Activated naive CD4-positive, alpha-beta T cell treated with anti-CD3 and anti-CD28 coated beads, Interleukin-2, amount 10 ng/mL, durations not matched to agents 7 days and 5 days (primary cell): ENCODE measurements around the gene CCDC33.

Experiments
- CTCF ChIA-PET: fragments of 350-600 bp; sonication (Branson Sonifier 250); formaldehyde crosslinking; loops from one replicate; lab custom pipeline; 2021; ENCODE audit warnings: antibody characterized with exemption; lab: Charles Lee
- DNase-seq: peaks from one replicate; pipeline ENCODE4 v3.0.0-alpha.2; 2020
- H3K27ac Mint-ChIP-seq: one replicate; pipeline ENCODE4 v1.8.0; 2021; ENCODE audit warnings: mild to moderate bottlenecking, moderate library complexity, mixed read lengths
- H3K27me3 Mint-ChIP-seq: one replicate; pipeline ENCODE4 v1.8.0; 2021; ENCODE audit warnings: mild to moderate bottlenecking, mixed read lengths
- H3K36me3 Mint-ChIP-seq: one replicate; pipeline ENCODE4 v1.8.0; 2021; ENCODE audit warnings: mixed read lengths
- H3K4me1 Mint-ChIP-seq: one replicate; pipeline ENCODE4 v1.8.0; 2021; ENCODE audit warnings: mixed read lengths
- H3K4me3 Mint-ChIP-seq: one replicate; pipeline ENCODE4 v1.8.0; 2021; ENCODE audit warnings: mild to moderate bottlenecking, moderate library complexity, mixed read lengths
- H3K9me3 Mint-ChIP-seq: one replicate; pipeline ENCODE4 v1.8.0; 2021; ENCODE audit warnings: mixed read lengths

Gene CCDC33

GRCh38 chr15:74214324-74215021 lies 21.7 kb upstream of the CCDC33 start:
- CTCF ChIA-PET, result no interaction called here
- no peak overlapping the region for H3K4me3 Mint-ChIP-seq
- H3K27me3 Mint-ChIP-seq, result peaks cover 47% of the 10 kb centered on the region
- H3K4me1 Mint-ChIP-seq, result no peaks in the 10 kb centered on the region
- H3K27ac Mint-ChIP-seq, result no peak overlapping the region
- H3K9me3 Mint-ChIP-seq, result no peaks in the 10 kb centered on the region
- DNase-seq, result no peak
- no peaks in the 10 kb centered on the region for H3K36me3 Mint-ChIP-seq

GRCh38 chr15:74215958-74216357 lies 20.2 kb upstream of the CCDC33 start:
- CTCF ChIA-PET, result no interaction called here
- no peaks in the 10 kb centered on the region for H3K36me3 Mint-ChIP-seq
- H3K9me3 Mint-ChIP-seq, result no peaks in the 10 kb centered on the region
- no peak for DNase-seq
- H3K27ac Mint-ChIP-seq, result no peak overlapping the region
- H3K27me3 Mint-ChIP-seq, result peaks cover 55% of the 10 kb centered on the region
- H3K4me3 Mint-ChIP-seq, result no peak overlapping the region
- H3K4me1 Mint-ChIP-seq, result no peaks in the 10 kb centered on the region

DNA sequence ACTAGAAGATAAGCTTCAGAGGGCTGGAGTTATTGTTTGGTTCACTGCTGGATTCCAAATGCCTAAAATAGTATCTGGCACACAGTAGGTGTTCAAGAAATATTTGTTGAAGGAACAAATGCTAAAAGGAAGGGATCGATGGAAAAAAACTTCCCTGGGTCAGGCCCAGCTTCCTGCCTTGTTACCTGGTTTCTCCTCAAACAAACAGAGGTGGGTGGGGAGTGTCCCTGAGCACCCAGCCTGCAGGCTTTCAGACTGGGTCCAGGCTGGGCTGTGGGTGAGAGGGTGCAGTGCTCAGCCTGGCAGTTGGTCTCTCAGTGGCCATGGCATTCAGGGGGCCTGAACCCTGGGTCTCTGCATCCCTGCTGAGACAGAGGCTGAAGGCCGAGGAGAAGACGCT lies 19.2 kb upstream of the CCDC33 start:
- no peaks in the 10 kb centered on the region for H3K9me3 Mint-ChIP-seq
- no peak for DNase-seq
- H3K27ac Mint-ChIP-seq, result no peak overlapping the region
- CTCF ChIA-PET, result no interaction called here
- H3K4me3 Mint-ChIP-seq, result no peak overlapping the region
- peaks cover 60% of the 10 kb centered on the region for H3K27me3 Mint-ChIP-seq
- no peaks in the 10 kb centered on the region for H3K36me3 Mint-ChIP-seq
- no peaks in the 10 kb centered on the region for H3K4me1 Mint-ChIP-seq

DNA sequence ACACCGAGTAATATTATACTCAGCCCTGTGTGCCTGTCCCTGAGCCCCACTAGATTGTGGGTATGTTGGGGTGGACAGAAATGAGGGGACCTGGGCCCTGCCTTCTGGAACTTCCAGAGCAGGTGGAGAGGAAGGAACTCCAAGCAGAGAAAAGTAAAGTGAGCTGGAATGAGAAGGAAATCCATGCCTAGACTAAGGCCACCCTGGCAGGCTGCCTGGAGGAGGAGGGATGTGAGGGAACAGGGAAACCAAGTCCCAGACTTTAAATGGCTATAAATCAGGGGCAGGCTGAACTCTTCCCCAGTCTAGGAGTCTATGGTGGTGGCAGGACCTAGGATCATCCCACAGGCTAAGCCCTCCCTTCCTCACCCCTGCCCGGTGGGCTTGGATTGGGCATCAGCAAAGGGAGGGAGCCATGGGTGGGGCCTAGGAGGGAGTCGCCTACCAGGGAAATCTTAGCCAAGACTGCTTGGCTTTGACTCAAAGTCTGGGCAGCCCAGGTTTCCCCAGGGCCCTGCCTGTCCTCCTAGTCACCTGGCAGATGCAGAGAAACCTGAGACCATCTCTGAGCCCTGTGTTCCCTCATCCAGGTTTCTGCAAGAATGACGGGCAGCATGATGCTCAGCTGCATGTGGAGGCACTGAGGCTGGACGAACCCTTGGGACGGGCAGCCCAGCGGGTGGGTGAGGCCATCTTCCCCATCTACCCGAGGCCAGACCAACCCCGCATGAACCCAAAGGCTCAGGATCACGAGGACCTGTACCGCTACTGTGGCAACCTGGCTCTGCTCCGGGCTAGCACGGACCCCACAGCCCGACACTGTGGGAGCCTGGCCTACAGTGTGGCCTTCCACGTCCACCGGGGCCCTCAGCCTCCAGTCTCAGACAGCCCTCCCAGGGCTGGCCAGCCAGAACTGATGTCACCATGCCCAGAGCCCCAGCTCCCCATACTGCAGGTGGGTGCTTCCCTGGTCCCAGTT lies 17.9 kb upstream of the CCDC33 start:
- no peak overlapping the region for H3K4me3 Mint-ChIP-seq
- H3K27me3 Mint-ChIP-seq, result peaks cover 68% of the 10 kb centered on the region
- CTCF ChIA-PET, result no interaction called here
- H3K27ac Mint-ChIP-seq, result no peak overlapping the region
- H3K36me3 Mint-ChIP-seq, result no peaks in the 10 kb centered on the region
- no peaks in the 10 kb centered on the region for H3K9me3 Mint-ChIP-seq
- no peaks in the 10 kb centered on the region for H3K4me1 Mint-ChIP-seq
- DNase-seq, result no peak

GRCh38 chr15:74220475-74221248 lies 15.5 kb upstream of the CCDC33 start:
- H3K9me3 Mint-ChIP-seq, result no peaks in the 10 kb centered on the region
- no peaks in the 10 kb centered on the region for H3K4me1 Mint-ChIP-seq
- H3K27ac Mint-ChIP-seq, result no peak overlapping the region
- H3K4me3 Mint-ChIP-seq, result no peak overlapping the region
- DNase-seq, result no peak
- no peaks in the 10 kb centered on the region for H3K36me3 Mint-ChIP-seq
- CTCF ChIA-PET, result no interaction called here
- peaks cover 75% of the 10 kb centered on the region for H3K27me3 Mint-ChIP-seq

DNA sequence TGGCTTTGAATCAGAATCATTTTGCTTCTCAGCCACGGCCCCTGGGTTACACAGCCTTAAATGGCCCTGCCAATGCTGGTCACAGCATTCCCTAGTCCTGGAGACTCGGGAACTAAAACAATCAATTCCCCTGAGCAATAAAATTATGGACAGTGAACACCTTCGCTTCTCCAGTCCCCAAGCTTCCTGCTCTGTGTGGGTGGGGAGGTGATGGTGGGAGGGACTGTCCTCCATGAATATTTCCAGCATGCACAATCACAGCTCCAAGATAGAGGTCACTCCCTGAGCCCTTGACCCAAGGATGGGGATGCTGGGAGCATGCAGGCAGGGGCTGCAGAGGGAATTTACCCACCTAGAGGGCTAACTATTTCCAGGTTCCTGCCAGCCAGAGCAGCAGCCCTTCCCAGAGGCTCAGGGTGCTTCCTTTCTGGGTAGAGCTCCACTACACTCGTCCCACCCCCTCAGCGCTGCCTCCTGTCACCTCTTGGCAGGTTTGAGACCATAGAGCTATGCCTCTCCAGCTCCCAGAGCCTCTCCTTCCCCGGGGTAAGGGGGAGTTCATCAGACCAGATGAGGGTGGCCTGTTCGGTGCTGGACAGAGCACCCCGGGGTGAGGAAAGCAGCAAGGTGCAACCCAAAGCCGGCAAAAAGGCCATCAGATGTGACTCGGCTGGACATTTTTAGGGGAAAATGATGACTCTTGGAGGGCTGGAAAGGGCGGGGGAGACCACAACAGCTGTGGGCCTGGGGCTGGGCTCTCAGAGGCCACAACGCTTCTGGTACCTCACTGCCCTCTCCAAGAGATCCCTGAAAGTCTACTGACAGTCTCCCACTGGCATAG lies 14.5 kb upstream of the CCDC33 start:
- Mint-ChIP-seq H3K36me3 (no peaks in the 10 kb centered on the region), H3K27me3 (peaks cover 81% of the 10 kb centered on the region), H3K9me3 (no peaks in the 10 kb centered on the region)

DNA sequence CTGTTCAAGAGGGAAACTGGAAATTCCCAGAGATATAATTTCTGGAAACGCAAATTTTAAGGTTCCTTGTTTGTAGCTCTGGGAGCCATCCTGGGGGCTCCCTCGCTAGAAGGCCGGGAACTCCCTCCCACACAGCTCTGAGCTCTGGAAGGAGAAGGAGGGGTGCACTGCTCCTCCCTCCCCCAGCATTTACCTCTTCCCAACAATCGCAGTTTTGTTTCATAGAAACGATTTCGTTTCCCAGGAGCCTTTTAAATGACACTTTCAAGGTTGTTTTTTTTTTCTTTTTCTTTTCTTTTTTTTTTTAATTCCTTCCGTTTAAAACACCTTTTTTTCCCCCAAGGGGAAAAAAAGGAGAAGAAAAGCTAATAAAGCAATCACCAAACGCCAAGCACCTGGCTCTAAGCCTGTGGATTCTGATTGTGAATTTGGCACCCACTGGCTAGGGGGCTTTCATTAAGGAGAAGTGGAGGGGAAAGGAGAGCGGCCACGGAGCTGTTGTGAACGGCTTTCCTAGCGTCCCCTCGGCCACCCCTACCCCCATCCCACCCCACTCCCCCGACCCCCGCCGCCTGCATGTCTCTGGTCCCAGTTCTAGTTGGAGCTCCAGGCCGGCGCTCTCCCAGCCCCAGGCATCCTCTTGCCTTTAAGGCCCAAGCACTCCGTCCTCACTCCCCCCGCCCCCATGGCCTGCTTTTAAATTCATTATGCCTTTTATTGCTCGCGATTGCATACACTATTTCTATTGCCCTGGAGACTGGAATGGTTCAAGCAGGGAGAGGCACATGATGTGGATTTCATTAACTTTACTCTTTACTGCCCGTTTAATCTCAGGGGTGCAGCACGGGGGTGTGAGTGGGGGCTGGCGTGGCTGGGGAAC lies 13.6 kb upstream of the CCDC33 start:
- Mint-ChIP-seq H3K27me3 (peaks cover 79% of the 10 kb centered on the region), H3K36me3 (no peaks in the 10 kb centered on the region), H3K4me1 (no peaks in the 10 kb centered on the region), H3K27ac (no peak overlapping the region), H3K9me3 (no peaks in the 10 kb centered on the region), H3K4me3 (no peak overlapping the region)
- CTCF ChIA-PET, result no interaction called here
- DNase-seq, result no peak

More for the DNA sequence above, 14.5 kb upstream of the CCDC33 start:
- CTCF ChIA-PET, result no interaction called here
- Mint-ChIP-seq H3K27ac (no peak overlapping the region), H3K4me1 (no peaks in the 10 kb centered on the region), H3K4me3 (no peak overlapping the region)
- no peak for DNase-seq

DNA sequence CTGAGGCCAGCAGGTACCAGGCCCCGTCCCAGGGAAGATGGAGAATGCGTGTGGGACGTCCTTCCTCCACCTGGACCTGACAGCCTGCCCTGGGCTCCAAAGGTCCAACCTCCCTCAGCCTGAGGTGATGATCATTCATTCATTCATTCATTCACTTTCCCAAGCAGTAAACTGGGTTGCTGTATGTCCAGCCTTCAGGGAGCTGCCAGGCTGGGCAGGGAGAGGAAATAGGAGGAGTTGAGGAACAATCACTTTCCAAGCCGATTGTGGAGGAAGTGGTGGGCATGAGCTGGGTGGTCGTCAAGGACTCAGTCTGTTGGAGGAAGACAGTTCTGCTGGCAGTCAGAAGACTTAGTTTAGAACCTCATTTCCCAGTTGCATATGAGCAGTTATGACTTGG lies 10.2 kb upstream of the CCDC33 start:
- no peaks in the 10 kb centered on the region for H3K36me3 Mint-ChIP-seq
- CTCF ChIA-PET, result no interaction called here
- H3K27me3 Mint-ChIP-seq, result peaks cover 68% of the 10 kb centered on the region
- no peak overlapping the region for H3K27ac Mint-ChIP-seq
- H3K4me3 Mint-ChIP-seq, result no peak overlapping the region
- no peaks in the 10 kb centered on the region for H3K4me1 Mint-ChIP-seq
- no peaks in the 10 kb centered on the region for H3K9me3 Mint-ChIP-seq
- DNase-seq, result no peak

DNA sequence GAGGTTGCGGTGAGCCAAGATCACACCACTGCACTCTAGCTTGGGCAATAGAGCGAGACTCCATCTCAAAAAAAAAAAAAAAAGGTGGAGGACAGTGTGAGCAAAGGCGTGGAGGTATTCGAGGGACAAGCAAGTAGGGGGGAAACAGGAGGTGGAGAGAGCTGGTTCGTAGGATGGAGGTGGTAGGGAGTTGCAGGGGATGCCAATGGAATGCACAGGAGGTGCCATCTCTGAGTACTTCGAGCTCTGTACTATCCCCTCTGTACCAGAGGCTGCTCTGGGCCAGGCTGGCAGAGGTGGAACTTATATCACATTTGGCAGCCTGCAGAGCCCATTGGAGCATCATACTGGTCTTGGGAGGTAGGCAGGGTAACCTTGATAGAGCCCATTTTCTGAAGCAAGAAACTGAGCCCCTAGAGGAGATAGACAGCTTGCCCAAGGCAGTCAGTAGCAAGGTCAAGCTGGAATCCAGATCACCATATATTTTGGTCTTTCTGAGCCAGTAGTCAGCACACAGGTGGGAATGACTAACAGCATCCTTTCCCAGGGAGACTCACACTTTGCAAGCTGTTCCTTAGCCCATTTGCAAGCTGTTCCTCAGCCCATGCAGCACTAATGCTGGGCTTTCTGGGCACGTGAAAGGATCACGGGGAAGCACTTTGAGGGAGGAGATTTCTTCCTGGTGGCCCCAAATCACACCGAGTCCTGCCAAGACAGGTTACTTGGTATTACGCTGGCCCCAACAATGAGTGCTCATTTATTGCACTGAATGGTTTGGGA lies 9.2 kb upstream of the CCDC33 start:
- CTCF ChIA-PET, result no interaction called here
- Mint-ChIP-seq H3K4me1 (no peaks in the 10 kb centered on the region), H3K27me3 (peaks cover 59% of the 10 kb centered on the region), H3K9me3 (no peaks in the 10 kb centered on the region), H3K36me3 (no peaks in the 10 kb centered on the region), H3K4me3 (no peak overlapping the region), H3K27ac (no peak overlapping the region)
- DNase-seq, result no peak

- H3K9me3 Mint-ChIP-seq, result no peaks in the 10 kb centered on the region
- H3K4me1 Mint-ChIP-seq, result no peaks in the 10 kb centered on the region
- H3K27ac Mint-ChIP-seq, result no peak overlapping the region
- no peak overlapping the region for H3K4me3 Mint-ChIP-seq
- DNase-seq, result no peak
- CTCF ChIA-PET, result no interaction called here
- peaks cover 52% of the 10 kb centered on the region for H3K27me3 Mint-ChIP-seq
- no peaks in the 10 kb centered on the region for H3K36me3 Mint-ChIP-seq
Observed at GRCh38 chr15:74227968-74228722, 8.0 kb upstream of the CCDC33 start.

- CTCF ChIA-PET, result no interaction called here
- Mint-ChIP-seq H3K4me1 (no peaks in the 10 kb centered on the region), H3K27me3 (peaks cover 50% of the 10 kb centered on the region), H3K9me3 (no peaks in the 10 kb centered on the region), H3K4me3 (no peak overlapping the region), H3K27ac (no peak overlapping the region), H3K36me3 (no peaks in the 10 kb centered on the region)
- DNase-seq, result no peak
Observed at GRCh38 chr15:74228723-74229081, 7.4 kb upstream of the CCDC33 start.

DNA sequence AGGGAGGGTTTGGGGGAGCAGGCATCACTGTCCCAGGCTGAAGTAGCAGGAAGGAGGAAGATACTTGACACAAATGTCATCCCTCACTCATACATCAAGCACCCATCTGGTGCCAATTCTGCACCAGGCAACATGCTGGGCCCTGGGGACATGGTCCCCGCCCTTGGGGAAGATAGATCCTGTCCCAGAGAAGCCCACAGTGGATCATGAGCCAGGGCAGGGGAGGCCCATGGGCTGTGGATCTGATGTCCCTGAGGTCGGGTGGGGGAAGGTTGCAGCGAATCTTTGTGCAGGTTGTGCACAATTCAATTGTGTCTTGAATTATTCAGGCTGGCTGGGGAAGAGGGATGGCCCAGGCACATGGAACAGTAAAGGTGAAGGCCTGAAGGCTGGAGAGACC lies 6.4 kb upstream of the CCDC33 start:
- no peaks in the 10 kb centered on the region for H3K36me3 Mint-ChIP-seq
- no peaks in the 10 kb centered on the region for H3K9me3 Mint-ChIP-seq
- H3K27me3 Mint-ChIP-seq, result peaks cover 49% of the 10 kb centered on the region
- no peaks in the 10 kb centered on the region for H3K4me1 Mint-ChIP-seq
- H3K27ac Mint-ChIP-seq, result no peak overlapping the region
- DNase-seq, result no peak
- CTCF ChIA-PET, result no interaction called here
- H3K4me3 Mint-ChIP-seq, result no peak overlapping the region
